Skin of body (tissue), 2 donors: ENCODE data around the gene OXT. TPM values are rescaled to one million over a fixed set of nuclear protein-coding genes. Genes with fewer than 3 reads are reported as not detected.

Source experiments
- DNase-seq: peaks from one replicate; lab custom pipeline; 2025; lab: John Stamatoyannopoulos, UW
- total RNA-seq: library from RNA; depleted of rRNA; stranded (reverse); fragments of >200 nt; gene quantifications from one replicate; pipeline ENCODE4 v1.2.3, GENCODE V29; 2014

OXT gene
- total RNA-seq, 1 donor from 2014 or later: not detected

DNA sequence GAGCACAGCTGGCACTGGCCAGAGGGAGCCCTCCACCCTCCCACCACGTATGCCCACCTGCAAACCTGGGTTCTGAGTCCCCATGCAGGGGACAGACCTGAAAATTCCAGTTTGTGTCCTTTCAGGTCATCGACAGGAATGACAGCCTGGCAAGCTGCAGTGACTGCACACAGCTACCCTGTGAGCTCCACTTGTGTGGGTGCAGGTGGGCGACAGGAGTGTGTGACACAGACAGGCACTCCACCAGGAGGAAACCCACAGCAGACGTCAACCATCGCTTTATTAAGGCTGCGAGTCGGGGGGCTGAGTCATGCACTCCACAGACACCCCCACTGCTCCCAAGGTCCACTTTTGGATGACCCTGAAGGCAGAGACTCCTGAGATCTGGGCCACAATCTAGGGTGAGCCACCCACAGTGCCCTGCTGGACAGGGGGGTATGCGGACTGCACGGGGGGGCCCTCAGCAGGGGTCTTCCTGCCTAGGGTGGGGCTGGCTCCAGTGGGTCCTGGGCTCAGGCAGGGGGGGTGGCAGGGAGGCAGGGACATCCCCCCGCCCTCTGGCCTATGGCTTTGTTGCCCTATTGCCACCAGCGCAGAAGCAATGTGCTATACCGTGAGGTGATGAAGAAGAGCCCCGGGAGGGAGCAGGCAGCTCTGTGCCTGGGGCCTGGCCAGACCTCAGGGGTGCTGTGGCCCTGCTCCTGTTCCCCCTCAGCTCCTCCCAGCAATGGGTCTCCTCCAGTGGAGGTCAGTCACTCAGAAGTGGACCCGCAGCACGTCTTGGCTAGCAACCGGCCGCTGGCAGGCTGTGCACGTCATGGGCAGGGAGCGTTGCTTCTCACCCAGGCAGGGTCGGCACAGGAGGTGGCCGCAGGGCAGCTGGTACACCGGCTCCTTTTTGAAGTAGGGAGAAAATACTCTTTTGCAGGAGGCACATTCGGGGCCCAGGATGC, 38.2 kb downstream of the OXT start:
- DNase-seq: no peak

DNA sequence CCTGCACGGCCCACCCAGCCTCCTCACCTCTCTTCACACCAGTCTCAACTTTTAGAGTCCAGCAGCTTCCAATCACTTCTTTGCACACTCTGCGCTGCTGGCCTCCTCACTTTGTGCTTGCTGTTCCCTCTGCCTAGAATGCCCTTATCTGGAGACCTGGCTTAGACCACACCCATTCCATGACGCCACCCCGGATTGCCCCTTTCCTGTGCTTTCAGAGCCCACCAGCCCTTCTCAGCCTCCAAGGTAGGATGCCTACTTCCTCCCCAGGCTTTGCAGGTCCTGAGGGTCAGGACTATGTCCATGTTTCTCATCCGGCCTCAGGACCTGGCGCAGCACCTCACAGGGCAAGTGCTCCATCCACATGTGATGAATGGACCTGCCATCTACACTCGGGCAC, 40.1 kb downstream of the OXT start:
- DNase-seq: no peak

DNA sequence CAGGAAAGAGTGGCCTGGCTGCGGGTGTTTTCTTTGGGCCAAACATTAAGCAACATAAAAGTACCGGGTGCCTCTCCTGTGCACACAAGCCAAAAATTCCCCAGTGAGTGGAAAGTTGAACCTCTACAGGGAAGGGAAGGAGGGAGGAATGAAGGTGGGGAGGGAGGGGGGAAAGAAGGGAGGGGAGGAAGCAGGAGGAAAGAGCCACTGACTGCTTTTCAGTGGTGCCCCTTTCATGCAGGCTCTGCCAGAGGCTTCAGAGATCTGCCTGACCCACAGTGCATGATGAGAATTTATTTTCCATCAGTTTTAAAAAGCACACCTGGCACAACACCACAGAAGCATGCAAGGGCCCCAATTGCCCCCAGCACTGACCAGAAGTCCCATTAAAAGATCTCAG, 40.6 kb downstream of the OXT start:
- no peak for DNase-seq

DNA sequence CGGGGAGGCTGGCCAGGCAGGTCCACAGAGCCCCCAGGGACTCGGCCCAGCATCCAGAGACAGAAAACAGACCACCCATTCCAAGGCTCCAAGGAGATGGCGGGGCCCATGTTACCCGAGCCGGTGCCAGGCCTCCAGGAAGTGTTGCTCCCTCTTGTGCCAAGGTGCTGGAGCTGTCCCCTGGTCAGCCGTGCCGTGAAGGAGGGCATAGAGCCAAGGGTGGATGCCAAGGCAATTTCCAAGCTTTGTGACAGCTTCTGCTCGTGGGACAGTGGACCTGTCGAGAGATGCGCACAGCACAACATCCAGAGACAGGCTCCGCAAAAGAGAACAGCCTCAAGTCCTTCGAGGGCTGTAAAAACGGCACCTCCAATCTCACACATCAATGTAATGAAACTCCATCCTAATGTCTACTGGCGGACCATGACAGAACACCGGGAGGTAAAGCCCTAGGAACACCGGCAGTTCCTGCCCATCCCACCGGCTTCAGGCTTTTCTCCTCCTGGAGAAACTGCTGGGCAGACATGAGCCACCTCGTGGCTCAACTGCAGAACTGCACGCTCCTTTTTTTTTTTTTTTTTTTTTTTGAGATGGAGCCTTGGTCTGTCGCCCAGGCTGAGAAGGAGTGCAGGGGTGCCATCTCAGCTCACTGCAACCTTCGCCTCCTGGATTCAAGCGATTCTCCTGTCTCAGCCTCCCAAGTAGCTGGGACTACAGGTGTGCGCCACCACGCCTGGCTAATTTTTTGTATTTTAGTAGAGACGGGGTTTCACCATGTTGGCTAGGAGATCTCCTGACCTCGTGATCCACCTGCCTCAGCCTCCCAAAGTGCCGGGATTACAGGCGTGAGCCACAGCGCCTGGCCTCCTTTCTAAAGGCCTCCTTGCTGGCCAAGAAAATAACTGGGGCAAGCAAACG, 44.0 kb downstream of the OXT start:
- no peak for DNase-seq

DNA sequence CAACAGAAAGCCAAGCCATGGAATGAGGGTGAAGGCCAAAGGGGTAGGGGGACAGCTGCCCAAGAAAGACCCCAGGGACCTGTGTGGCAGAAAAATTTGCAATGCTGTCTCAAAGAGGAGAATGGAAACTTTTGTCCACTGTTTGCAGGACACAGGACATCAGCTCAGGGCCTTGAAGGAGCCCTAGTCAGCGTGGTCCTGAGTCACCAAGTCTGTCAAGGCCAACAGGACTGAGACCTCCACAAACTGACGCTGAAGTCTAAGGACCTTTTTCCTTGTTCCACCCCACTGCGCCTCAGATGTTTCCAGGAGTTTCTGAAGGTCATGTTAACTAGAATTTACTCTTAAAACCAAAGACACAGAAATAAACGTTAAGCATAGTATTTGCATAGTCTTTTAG, 44.9 kb downstream of the OXT start:
- no peak for DNase-seq

DNA sequence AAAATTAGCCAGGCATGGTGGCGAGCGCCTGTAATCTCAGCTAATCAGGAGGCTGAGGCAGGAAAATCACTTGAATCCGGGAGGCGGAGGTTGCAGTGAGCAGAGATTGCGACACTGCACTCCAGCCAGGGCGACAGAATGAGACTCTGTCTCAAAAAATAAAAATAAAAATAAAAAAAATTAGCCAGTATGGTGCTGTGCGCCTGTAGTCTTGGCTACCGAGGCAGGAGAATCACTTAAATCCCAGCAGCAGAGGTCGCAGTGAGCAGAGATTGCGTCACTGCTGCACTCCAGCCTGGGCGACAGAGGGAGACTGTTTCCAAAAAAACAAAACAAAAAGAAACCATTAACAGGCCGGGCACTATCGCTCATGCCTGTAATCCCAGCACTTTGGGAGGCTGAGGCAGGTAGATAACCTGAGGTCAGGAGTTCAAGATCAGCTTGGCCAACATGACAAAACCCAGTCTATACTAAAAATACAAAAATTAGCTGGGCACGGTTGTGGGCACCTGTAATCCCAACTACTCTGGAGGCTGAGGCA, 46.5 kb downstream of the OXT start:
- DNase-seq: peak; percentile 33

DNA sequence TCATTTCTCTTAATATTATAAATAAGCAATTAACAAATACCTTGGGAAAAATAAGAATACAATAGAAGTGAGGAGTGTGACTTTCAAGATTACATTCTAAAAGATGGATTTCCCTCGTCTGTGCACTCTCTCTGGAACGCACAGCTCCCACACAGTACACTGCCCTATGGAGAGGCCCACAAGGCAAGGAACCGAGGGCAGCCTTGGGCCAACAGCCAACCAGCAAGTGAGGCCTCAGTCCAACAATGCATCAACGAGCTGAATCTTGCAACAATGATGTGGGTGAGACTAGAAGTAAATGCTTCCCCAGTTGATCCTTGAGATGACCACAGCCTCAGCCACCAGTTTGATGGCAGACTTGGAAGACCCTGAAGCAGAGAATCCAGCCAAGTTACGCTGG, 47.6 kb downstream of the OXT start:
- DNase-seq: no peak

DNA sequence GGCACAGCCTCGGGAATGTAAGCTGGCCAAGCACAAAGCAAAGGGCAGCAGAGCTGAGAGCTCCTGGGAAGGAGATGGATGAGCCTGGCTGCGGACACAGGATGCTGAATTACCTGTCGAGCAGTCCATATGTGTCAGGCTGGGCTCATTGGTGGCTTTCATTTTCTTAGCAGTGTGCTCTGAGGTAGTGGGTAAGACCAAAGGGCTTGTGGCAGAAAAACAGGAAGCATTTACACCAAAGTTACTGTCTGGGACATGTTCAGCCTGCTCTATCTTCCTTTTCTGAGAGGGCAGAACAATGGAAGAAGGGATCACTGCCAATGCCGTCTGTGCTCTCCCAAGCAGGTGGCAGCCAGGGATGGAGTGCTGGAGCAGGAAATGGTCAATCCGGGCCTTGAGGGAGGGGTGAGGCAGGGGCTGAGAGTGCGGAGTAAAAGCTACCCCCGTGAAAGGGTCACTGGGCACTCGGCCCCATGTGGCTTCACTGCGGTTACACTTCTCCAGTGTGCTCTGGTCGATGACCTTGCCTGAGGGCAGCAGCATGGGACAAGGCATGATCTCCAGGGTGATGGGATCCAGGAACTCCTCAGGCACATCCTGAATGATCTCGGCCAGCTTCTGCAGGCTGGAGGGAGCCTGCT, 50.0 kb downstream of the OXT start:
- DNase-seq: no peak

Other genes with a start within 250 kb of the OXT start
- gene PCED1A, start 231.0 kb upstream of the OXT start, total RNA-seq: 16.4 TPM
- 22.7 TPM for gene VPS16, start 230.9 kb upstream of the OXT start, total RNA-seq
- gene PTPRA, start 198.1 kb upstream of the OXT start, total RNA-seq: 56.5 TPM
- gene GNRH2, start 28.0 kb upstream of the OXT start, total RNA-seq: not detected
- gene MRPS26, start 25.6 kb upstream of the OXT start, total RNA-seq: 21.4 TPM
- gene AVP, start 13.1 kb downstream of the OXT start, total RNA-seq: not detected
- 11.4 TPM for gene FASTKD5, start 88.2 kb downstream of the OXT start, total RNA-seq
- 3.4 TPM for gene UBOX5, start 88.2 kb downstream of the OXT start, total RNA-seq
- 2.7 TPM for gene LZTS3, start 101.9 kb downstream of the OXT start, total RNA-seq
- gene DDRGK1, start 133.1 kb downstream of the OXT start, total RNA-seq: 22.4 TPM
- 25.4 TPM for gene ITPA, start 137.9 kb downstream of the OXT start, total RNA-seq
- gene SLC4A11, start 167.6 kb downstream of the OXT start, total RNA-seq: 0.59 TPM